Endometrial microvascular endothelial cells (primary cell): ENCODE data around the gene ERG. TPM values are rescaled to one million over a fixed set of nuclear protein-coding genes. Genes with fewer than 3 reads are reported as not detected.

ENCODE experiments used
- in situ Hi-C: cut with HindIII; loops from 2 replicates; pipeline ENCODE4 v1.10.0; 2017; ENCODE audit warnings: low sequenced_read_pairs, low pct_unique_long_range_greater_than_20kb; ENCODE audit errors: inconsistent ontology term
- total RNA-seq: library from RNA; depleted of rRNA; stranded (reverse); fragments of >200 nt; gene quantifications from one replicate; pipeline ENCODE4 v1.2.3, GENCODE V29; 2015; ENCODE audit errors: inconsistent ontology term

Gene ERG
- total RNA-seq, 1 donor from 2014 or later = 62.1 TPM

- in situ Hi-C loops = no loop called here
Measured at GRCh38 chr21:38352536-38353219, 145.6 kb downstream of the ERG start.

DNA sequence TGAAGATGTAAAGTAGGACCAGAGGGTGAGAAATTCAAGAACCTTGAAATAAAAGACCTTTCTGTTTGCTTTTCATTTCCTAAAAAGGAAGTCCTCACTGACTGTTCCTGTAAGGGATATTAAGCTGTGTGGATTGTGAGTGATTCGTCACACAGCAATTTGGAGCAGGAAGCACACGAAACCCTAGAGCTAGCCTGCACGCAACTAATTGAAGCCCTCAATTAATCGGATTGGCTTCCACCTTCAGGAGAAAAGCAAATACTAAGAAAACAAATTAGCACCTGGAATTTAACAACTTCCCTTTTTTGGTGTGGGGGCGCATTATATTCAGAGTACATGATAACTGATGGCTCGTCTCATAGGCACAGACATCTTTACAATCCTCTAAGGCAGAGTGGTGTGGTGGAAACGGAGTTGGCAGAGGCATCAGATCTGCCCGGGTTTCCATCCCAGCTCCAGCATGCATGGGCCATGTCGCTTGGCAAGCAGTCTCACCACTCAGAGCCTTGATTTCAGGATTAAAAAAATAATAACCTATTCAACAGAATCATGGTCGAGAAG, 146.2 kb downstream of the ERG start:
- in situ Hi-C loops = no loop called here

DNA sequence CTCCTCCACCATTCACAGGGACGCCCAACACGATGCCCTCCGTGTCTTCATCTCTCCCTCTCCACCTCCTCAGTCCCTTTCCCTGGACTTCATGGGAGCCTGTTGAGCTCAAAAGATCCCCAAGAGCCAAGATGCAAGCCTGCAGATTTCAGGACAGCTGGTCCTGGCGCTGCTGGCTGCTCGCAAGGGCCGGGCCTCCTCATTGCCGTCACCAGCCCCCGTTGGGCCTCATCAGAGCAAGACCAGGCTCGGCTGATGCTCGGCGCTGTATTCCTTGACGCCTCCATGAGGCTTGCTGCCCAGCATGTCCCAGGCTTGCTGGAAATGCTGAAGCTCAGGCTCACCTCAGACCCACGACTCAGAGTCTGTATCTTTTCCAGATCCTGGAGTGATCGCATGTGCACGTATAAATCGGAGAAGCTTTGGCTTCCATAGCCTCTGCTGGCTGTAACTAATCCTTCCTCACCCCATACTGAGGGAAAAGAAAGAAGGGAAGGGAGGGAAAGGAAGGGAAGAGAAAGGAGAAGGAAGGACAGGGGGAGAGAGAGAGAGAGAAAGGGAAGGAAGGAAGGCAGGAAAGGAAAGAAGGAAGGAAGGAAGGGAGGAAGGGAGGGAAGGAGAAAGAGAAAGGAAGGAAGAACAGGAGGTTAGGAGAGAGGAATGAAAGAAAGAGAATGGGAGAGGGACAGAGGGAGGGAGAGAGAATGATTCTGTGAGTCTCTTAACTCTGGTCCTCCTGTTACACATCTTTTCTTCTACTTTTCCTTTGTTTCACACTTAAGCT, 146.9 kb downstream of the ERG start:
- in situ Hi-C loops = no loop called here

DNA sequence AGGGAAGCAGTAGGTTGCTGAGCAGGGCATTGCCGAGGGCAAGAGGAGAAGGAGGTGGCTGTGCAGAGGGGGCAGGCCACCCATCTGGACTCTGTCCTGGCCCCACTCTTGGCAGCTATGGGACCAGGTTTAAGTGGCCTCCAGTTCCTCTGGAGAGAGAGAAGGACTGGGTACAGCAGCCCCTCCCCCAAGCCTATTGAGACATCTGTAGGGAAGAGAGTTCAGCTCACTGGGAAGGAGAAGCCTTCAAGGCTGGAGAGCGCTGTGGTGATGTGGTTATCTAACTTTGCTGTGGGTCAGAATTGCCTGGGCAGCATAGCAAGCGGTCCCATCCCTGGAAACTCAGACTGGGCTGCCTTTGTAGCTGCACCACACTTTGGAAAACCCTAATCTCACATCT, 147.6 kb downstream of the ERG start:
- in situ Hi-C loops = no loop called here

DNA sequence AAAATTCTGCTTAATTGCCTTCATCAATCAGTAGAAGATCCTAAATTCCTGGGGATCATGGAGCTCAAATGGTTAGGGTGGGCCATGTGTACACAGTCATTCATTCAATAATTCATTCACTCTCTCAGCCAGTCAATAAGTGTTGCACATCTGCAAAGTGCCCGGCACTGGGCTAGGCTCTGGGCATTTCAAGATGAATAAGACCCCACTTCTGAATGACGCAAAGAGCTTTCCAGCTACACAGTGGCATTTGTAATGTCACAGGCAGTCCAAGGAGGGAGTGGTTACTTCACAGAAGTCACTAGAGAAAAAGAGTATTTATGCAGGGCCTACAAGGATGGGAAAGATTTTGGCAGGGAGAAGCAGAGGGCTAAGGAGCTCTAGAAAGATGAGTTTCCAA, 148.3 kb downstream of the ERG start:
- in situ Hi-C loops = no loop called here

GRCh38 chr21:38349111-38349746, 149.0 kb downstream of the ERG start:
- in situ Hi-C loops = no loop called here

DNA sequence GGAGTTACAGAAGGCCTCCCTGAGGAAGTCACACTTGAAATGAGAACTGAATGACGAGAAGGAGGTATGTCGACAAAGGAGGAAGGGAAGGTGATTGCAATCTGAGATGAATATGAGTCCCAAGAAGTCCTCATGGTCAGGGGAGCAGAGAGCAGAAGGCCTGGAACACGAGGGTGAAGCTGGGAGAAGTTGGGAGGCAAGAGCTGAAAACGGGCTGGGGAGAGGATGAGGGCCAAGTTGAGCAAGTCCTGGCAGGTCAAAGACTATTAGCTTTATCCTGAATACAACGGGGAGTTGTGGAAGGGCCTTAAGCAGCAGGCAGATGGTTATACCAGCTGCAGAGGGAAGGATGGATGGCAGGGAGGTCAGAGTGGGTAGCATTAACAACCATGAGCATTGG, 152.0 kb downstream of the ERG start:
- in situ Hi-C loops = no loop called here

DNA sequence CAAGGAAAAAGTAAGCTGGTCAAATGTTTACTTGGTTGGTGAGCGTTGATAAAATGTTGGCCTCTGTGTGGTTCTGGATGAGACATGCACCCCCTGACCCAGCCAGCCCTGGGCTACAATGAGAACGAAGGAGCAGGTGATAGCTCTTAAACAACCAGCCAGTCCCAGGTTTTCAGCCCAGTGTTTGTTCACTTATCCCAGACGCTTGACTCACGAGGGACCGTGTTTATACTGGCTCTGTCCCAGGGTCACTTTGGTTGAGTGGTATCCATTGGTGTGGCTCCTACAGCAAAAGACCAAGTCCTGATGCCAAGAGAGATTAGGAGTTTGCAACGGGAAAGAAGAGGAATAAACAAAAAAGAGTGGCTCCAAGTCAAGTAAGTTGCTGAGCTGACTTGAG, 154.6 kb downstream of the ERG start:
- in situ Hi-C loops = no loop called here

DNA sequence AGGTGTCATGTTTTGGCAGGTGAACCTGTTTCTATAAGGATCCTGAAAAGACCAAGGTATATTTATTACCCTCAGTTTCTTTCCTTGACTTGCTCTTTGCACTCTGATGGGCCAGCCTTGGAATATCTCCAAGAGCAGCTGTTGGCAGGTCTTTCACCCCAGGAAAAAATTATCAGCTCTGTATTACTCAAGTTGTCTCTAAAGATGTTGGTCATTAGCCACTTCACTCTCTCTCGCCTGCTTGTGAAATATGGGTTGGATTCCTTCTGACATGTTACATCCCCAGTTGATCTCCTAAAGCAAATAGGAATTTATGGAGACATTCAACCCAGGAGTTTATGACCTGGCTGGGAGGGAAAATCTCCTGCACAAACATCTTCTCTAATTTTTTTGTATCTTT, 155.5 kb downstream of the ERG start:
- in situ Hi-C loops = no loop called here

GRCh38 chr21:38341546-38342012, 156.7 kb downstream of the ERG start:
- in situ Hi-C loops = no loop called here

- in situ Hi-C loops = no loop called here
Measured at GRCh38 chr21:38340131-38340530, 158.1 kb downstream of the ERG start.

DNA sequence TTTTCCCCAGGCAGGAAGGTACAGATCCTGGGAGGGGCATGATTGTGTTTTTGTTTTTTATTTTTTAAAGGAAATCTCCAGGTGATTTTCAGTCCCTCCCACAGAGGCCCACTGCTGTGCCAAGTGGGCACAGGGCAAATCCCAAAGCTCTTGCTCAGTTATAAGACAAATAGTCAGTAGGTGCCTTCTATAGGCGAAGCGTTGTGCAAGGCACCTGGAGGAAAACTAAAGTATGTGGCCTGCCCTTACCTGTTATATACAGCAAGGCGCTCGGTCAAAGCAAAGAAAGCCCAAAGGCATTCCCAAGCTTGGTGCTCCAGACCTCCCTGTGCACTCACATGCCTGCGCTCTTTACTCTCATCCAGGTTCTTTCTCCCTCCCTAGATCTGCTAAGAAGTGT, 160.5 kb downstream of the ERG start:
- in situ Hi-C loops = no loop called here

DNA sequence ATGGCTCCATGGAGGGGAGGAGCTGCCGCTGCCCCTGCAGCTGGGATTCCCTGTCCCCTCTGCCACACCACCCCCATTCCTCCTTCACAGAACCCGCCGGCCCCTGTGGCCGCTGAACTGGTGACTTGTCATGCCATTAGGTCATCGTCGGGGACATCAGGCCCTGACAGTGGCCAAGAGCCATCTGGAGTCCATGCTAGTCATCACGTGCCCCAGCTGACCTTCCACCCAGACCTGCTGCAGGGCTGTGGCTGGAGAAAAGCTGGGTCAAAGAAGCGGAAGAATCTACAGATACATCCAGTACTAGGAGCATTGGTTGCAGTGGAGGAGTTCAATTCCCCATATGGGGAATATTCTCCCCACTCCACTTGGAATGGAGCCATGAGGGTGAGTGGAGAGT, 163.4 kb downstream of the ERG start:
- in situ Hi-C loops = no loop called here

- in situ Hi-C loops = no loop called here
Measured at GRCh38 chr21:38333301-38334272, 164.7 kb downstream of the ERG start.

- in situ Hi-C loops = no loop called here
Measured at GRCh38 chr21:38330666-38331065, 167.6 kb downstream of the ERG start.
